Erythroblast (primary cell): ENCODE data around the gene ZBTB5.

Experiments
- GATA1 ChIP-seq: IDR thresholded peaks from 2 replicates; pipeline ENCODE4 v1.6.1; 2011; ENCODE audit warnings: low read depth, mild to moderate bottlenecking, control low read depth, low read length, moderate library complexity
- POLR2A ChIP-seq: IDR thresholded peaks from 2 replicates; pipeline ENCODE4 v1.6.1; 2011; ENCODE audit warnings: mild to moderate bottlenecking, low read length

DNA sequence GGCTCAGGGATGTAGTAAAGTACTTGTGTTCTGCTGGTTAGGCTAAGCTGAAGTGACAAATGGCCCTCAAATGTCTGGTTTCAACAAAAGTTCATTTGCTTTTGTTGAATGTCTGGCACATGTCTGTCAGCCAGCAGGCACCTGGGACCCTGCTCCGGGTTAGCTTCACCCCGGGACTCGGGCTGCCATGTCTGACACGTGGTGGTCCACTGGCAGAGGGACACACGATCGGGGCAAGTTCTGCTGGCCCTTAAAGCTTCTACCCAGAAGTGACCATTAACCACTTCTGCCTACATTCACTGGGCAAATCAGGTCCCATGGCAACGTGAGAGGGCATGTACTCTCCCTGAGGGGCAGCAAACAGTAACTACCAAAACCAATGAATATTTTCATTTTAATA is 44.3 kb upstream of the ZBTB5 start:
- TF ChIP-seq POLR2A (no peak), GATA1 (no peak)
